Measurements from ENCODE around the gene RSPO4. TPM values are rescaled to one million over a fixed set of nuclear protein-coding genes. Genes with fewer than 3 reads are reported as not detected.

The RSPO4 gene
- total RNA-seq, 1 experiment from 2014 or later = not detected

DNA sequence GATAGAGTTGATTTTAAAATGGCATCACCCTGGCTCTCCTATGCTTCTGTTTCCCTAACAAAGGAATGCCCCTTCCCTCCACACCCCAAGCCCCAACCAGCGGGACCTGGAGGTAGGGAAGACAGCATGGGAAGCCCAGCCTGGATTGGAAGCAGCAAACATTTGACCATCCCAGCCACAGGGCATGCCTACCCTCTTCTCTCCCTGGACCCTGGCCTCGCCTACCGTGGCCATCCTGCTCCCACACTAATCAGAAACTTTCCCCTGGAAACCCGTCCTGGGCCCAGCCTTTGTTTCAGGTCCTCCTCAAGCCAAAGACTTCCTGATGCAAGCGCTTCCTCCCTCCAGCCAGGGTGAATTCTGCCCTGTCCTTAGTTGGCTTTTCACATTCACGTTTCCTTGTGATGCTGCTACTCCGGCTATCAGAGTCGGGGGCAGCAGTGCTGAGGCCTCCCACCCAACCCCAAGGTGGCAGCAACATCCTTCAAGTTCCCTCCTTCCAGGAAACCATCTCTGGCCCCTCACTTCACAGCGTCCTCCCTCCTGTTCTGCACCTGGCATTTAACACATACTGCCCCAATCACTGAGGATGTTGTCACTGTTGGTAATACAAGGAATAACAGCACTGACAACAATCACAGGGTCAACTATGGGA lies 67.8 kb downstream of the RSPO4 start:
- Histone ChIP-seq H3K27ac (ENCODE audit: low read depth, low read length, poor library complexity, severe bottlenecking) (no peak overlapping the region), H3K9me3 (ENCODE audit: low read depth, low read length, poor library complexity, severe bottlenecking) (peaks cover 20% of the 10 kb centered on the region), H3K36me3 (ENCODE audit: insufficient read depth, low read length, poor library complexity, severe bottlenecking) (no peaks in the 10 kb centered on the region), H3K4me3 (ENCODE audit: low read depth, low read length, poor library complexity, severe bottlenecking) (no peak overlapping the region), H3K27me3 (replicated peaks; ENCODE audit: insufficient read depth, low read depth, low read length, poor library complexity) (no peaks in the 10 kb centered on the region), H3K4me1 (ENCODE audit: insufficient read depth, low read length, poor library complexity, severe bottlenecking) (no peaks in the 10 kb centered on the region)
- no TSS peak for BruUV-seq (replicated peaks)
- TF ChIP-seq EZH2 (IDR thresholded peaks at IDR 0.05; ENCODE audit: borderline replicate concordance, low read depth, low read length, poor library complexity, severe bottlenecking) = no peak
- TF ChIP-seq, protein P1, sequence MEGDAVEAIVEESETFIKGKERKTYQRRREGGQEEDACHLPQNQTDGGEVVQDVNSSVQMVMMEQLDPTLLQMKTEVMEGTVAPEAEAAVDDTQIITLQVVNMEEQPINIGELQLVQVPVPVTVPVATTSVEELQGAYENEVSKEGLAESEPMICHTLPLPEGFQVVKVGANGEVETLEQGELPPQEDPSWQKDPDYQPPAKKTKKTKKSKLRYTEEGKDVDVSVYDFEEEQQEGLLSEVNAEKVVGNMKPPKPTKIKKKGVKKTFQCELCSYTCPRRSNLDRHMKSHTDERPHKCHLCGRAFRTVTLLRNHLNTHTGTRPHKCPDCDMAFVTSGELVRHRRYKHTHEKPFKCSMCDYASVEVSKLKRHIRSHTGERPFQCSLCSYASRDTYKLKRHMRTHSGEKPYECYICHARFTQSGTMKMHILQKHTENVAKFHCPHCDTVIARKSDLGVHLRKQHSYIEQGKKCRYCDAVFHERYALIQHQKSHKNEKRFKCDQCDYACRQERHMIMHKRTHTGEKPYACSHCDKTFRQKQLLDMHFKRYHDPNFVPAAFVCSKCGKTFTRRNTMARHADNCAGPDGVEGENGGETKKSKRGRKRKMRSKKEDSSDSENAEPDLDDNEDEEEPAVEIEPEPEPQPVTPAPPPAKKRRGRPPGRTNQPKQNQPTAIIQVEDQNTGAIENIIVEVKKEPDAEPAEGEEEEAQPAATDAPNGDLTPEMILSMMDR (conservative IDR thresholded peaks at IDR 0.05; ENCODE audit: low read depth, low read length) = no peak
- CTCF ChIA-PET = no interaction called here
- no peak for DNase-seq (ENCODE audit: low spot score)
- POLR2A ChIA-PET (ENCODE audit: low non-redundant PET) = no interaction called here
- intact Hi-C loops (cut with micrococcal nuclease; ENCODE audit: unreplicated experiment) = no loop called here

- intact Hi-C loops (cut with micrococcal nuclease; ENCODE audit: unreplicated experiment) = no loop called here
- Histone ChIP-seq H3K27me3 (replicated peaks; ENCODE audit: insufficient read depth, low read depth, low read length, poor library complexity) (no peaks in the 10 kb centered on the region), H3K9me3 (ENCODE audit: low read depth, low read length, poor library complexity, severe bottlenecking) (peaks cover 20% of the 10 kb centered on the region), H3K4me1 (ENCODE audit: insufficient read depth, low read length, poor library complexity, severe bottlenecking) (no peaks in the 10 kb centered on the region), H3K27ac (ENCODE audit: low read depth, low read length, poor library complexity, severe bottlenecking) (no peak overlapping the region), H3K4me3 (ENCODE audit: low read depth, low read length, poor library complexity, severe bottlenecking) (no peak overlapping the region), H3K36me3 (ENCODE audit: insufficient read depth, low read length, poor library complexity, severe bottlenecking) (no peaks in the 10 kb centered on the region)
- no peak for DNase-seq (ENCODE audit: low spot score)
- TF ChIP-seq, protein P1 (conservative IDR thresholded peaks at IDR 0.05; ENCODE audit: low read depth, low read length) = no peak
- TF ChIP-seq EZH2 (IDR thresholded peaks at IDR 0.05; ENCODE audit: borderline replicate concordance, low read depth, low read length, poor library complexity, severe bottlenecking) = no peak
- CTCF ChIA-PET = no interaction called here
- BruUV-seq (replicated peaks) = no TSS peak
- POLR2A ChIA-PET (ENCODE audit: low non-redundant PET) = no interaction called here
These were observed 69.1 kb downstream of the RSPO4 start for GRCh38 chr20:933029-933428.

- intact Hi-C loops (cut with micrococcal nuclease; ENCODE audit: unreplicated experiment) = no loop called here
- TF ChIP-seq, protein P1 (conservative IDR thresholded peaks at IDR 0.05; ENCODE audit: low read depth, low read length) = no peak
- TF ChIP-seq EZH2 (IDR thresholded peaks at IDR 0.05; ENCODE audit: borderline replicate concordance, low read depth, low read length, poor library complexity, severe bottlenecking) = no peak
- no peak overlapping the region for H3K27ac ChIP-seq (ENCODE audit: low read depth, low read length, poor library complexity, severe bottlenecking)
- POLR2A ChIA-PET (ENCODE audit: low non-redundant PET) = no interaction called here
- H3K4me1 ChIP-seq (ENCODE audit: insufficient read depth, low read length, poor library complexity, severe bottlenecking) = no peaks in the 10 kb centered on the region
- peaks cover 5% of the 10 kb centered on the region for H3K27me3 ChIP-seq (replicated peaks; ENCODE audit: insufficient read depth, low read depth, low read length, poor library complexity)
- H3K36me3 ChIP-seq (ENCODE audit: insufficient read depth, low read length, poor library complexity, severe bottlenecking) = no peaks in the 10 kb centered on the region
- no peak for DNase-seq (ENCODE audit: low spot score)
- no TSS peak for BruUV-seq (replicated peaks)
- H3K4me3 ChIP-seq (ENCODE audit: low read depth, low read length, poor library complexity, severe bottlenecking) = no peak overlapping the region
- CTCF ChIA-PET = no interaction called here
- peaks cover 20% of the 10 kb centered on the region for H3K9me3 ChIP-seq (ENCODE audit: low read depth, low read length, poor library complexity, severe bottlenecking)
These were observed 70.7 kb downstream of the RSPO4 start for GRCh38 chr20:931401-931800.
